Measurements from ENCODE around the gene EML4. TPM values are rescaled to one million over a fixed set of nuclear protein-coding genes. Genes with fewer than 3 reads are reported as not detected.
"Not testable (repeated sequence)": the region's sequence is repeated elsewhere in the genome, so short reads cannot be mapped to it uniquely, and the experiment has no call there.

The EML4 gene
- total and polyA plus RNA-seq, 12 donors, result 29.9 to 64.0 (median 51.9) TPM

- no peak overlapping the region for H3K27ac ChIP-seq
- no peak for TF ChIP-seq POLR2A (IDR thresholded peaks at IDR 0.05)
- TF ChIP-seq CTCF (IDR thresholded peaks at IDR 0.05), result no peak
These were observed 97.1 kb downstream of the EML4 start for GRCh38 chr2:42266236-42266635.

GRCh38 chr2:42267530-42267929 lies 98.4 kb downstream of the EML4 start:
- no peak overlapping the region for H3K27ac ChIP-seq
- no peaks in the 10 kb centered on the region for H3K36me3 ChIP-seq (replicated peaks in 1 of 2)
- TF ChIP-seq POLR2A (IDR thresholded peaks at IDR 0.05), result no peak
- TF ChIP-seq CTCF (IDR thresholded peaks at IDR 0.05), result no peak
- no peak for DNase-seq
- no peaks in the 10 kb centered on the region for H3K9me3 ChIP-seq (replicated peaks in 1 of 3)
- WGBS, 4 donors, result 0 to 100% (median 65%) methylated on average over 1 of the region's 1 CpG
- no peak overlapping the region for H3K4me3 ChIP-seq
- H3K4me1 ChIP-seq (replicated peaks in 1 of 2), result peaks cover 6 to 11% of the 10 kb centered on the region in 2 donors
- intact Hi-C loops (cut with DNase I), result no loop called here
- H3K27me3 ChIP-seq, result no peaks in the 10 kb centered on the region

More at GRCh38 chr2:42266236-42266635, 97.1 kb downstream of the EML4 start:
- WGBS, 4 donors, result 97 to 99% (median 99%) methylated on average over 4 of the region's 4 CpGs
- Histone ChIP-seq H3K27me3 (no peaks in the 10 kb centered on the region), H3K36me3 (replicated peaks in 1 of 2) (peaks cover 0 to 2% of the 10 kb centered on the region in 2 donors), H3K4me1 (replicated peaks in 1 of 2) (peaks cover 5 to 10% of the 10 kb centered on the region in 2 donors), H3K4me3 (no peak overlapping the region), H3K9me3 (replicated peaks in 1 of 3) (no peaks in the 10 kb centered on the region)
- intact Hi-C loops (cut with DNase I), result no loop called here
- DNase-seq, result no peak

DNA sequence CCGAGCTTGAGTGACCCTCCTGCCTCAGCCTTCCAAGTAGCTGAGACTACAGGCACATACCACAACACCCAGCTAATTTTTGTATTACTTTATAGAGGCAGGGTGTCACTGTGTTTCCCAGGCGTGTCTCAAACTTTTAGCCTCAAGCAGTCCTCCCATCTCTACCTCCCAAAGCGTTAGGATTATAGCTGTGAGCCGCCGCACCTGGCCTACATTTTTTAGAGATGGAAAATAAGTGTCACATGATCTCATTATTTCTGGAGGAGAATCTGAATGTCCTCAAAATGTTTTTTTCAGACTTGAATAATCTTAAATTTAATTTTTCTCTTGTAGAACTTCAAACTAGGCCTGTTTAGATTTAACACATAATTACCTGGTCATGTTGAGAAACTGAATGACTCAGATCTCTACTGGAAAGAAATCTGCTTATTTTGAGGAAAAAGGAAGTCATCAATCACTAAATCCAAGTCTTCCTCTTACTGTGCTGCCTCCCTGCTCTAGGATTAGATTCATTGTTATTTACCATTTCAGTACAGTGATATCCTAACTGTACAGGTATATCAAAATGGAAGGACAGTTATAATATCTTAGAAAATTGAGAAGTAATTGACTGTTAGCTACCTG lies 99.5 kb downstream of the EML4 start:
- WGBS, 4 donors, result 95 to 97% (median 96%) methylated on average over 5 of the region's 5 CpGs
- no peaks in the 10 kb centered on the region for H3K27me3 ChIP-seq
- no peak overlapping the region for H3K27ac ChIP-seq
- no peak overlapping the region for H3K4me3 ChIP-seq
- H3K4me1 ChIP-seq (replicated peaks in 1 of 2), result peaks cover 6 to 11% of the 10 kb centered on the region in 2 donors
- TF ChIP-seq CTCF (IDR thresholded peaks at IDR 0.05), result no peak
- no peak for TF ChIP-seq POLR2A (IDR thresholded peaks at IDR 0.05)
- intact Hi-C loops (cut with DNase I), result no loop called here
- no peaks in the 10 kb centered on the region for H3K36me3 ChIP-seq (replicated peaks in 1 of 2)
- no peaks in the 10 kb centered on the region for H3K9me3 ChIP-seq (replicated peaks in 1 of 3)
- no peak for DNase-seq

- Histone ChIP-seq H3K36me3 (replicated peaks in 1 of 2) (no peaks in the 10 kb centered on the region), H3K27me3 (no peaks in the 10 kb centered on the region), H3K4me1 (replicated peaks in 1 of 2) (peaks cover 6 to 11% of the 10 kb centered on the region in 2 donors), H3K9me3 (replicated peaks in 1 of 3) (no peaks in the 10 kb centered on the region), H3K4me3 (no peak overlapping the region), H3K27ac (peak overlapping the region in 3 of 5 donors; percentile 23 to 28 (median 24))
- intact Hi-C loops (cut with DNase I), result no loop called here
- DNase-seq, result no peak
- 77 to 87% (median 80%) methylated on average over 5 of the region's 5 CpGs for WGBS, 4 donors
- TF ChIP-seq CTCF (IDR thresholded peaks at IDR 0.05) (no peak), POLR2A (IDR thresholded peaks at IDR 0.05) (no peak)
These were observed 101.6 kb downstream of the EML4 start for GRCh38 chr2:42270757-42271156.

DNA sequence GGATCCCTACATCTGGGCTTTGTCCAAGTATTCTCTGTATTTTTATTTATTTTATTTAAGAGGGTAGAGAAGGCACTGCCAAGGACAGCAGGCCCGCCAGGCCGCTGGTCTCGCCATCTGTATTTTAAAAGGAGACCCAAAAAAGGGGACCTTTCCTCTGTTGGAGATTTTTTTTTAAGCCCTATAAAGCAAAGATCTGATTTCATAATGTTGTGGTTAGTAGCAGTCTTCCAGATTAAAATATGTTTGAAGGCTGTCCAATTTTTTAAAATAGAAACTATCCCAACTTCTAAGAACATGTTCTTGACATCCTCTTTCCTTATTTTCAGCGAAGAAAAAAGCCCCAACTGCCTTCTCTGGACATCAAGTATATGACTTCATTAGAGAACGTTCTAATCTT lies 102.1 kb downstream of the EML4 start:
- H3K4me3 ChIP-seq; DNase-seq; H3K36me3 ChIP-seq (replicated peaks in 1 of 2); H3K27me3 ChIP-seq; intact Hi-C loops (cut with DNase I); H3K9me3 ChIP-seq (replicated peaks in 1 of 3): not testable (repeated sequence)
- 29 to 37% (median 31%) methylated on average over 5 of the region's 5 CpGs for WGBS, 4 donors
- H3K4me1 ChIP-seq (replicated peaks in 1 of 2), result peaks cover 6 to 11% of the 10 kb centered on the region in 2 donors
- peak overlapping the region in 2 of 5 donors; percentile 23 to 28 for H3K27ac ChIP-seq

All from adrenal gland (tissue), 12 donors.